Measurements from ENCODE around the gene RBP4.

RBP4 gene

DNA sequence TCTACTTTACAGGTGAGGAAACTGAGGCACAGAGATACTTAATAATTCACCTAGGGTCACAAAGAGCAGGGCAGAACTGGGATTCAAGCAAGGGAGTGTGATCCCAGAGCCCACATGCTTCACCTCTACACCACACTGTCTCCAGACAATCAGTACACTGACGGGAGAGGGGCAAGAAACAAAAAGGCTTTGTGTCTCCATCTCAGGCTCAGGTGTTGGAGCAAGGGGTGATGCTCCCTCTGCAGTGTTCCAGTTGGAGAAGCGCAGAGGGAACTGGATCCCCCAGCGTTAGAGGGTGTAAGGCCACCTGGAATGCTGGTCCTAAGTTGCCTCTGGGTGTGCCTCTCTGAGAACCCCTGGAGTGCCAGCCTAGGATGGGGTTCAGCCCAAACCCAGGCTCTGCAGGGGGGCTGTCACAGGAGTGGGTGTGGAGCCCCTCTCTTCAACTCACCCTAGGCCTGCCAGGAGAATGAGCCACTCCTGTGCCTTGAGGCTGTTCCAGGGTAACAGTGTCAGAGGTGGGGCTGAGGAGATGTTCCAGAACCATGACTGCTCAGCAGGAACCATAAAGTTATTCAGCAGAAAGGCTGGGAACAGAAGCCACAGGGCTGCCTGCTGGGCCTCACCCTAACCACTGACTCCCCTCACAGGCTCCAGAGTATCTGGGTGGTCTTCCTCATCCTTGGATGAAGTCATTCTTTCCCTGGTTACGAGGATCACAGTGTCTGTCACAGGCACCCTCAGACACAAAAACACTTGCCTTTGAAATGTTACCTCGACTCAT, 5.5 kb downstream of the RBP4 start:
- no peak for DNase-seq

GRCh38 chr10:93594518-93594917, 6.5 kb downstream of the RBP4 start:
- no peak for DNase-seq

DNA sequence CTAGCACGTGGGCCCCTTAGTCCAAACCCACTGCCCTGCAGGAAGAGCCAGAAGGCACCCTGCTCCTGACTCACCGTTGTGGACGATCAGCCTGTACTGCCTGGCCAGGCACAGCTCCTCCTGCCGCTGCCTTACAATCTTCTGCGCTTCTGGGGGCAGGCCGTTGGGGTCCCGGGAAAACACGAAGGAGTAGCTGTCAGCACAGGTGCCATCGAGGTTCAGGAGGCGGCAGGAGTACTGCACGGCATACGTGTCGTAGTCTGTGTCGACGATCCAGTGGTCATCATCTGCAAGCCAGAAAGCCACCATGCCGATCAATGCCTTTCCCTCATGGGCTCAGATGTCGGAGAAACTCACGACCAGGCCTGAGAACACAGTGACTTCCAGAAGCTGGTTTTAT, 7.3 kb downstream of the RBP4 start:
- DNase-seq: no peak

GRCh38 chr10:93593254-93593653, 7.8 kb downstream of the RBP4 start:
- DNase-seq: no peak

- no peak for DNase-seq
These were observed 9.8 kb downstream of the RBP4 start for GRCh38 chr10:93591065-93591808.

- DNase-seq: no peak
These were observed 10.4 kb downstream of the RBP4 start for GRCh38 chr10:93590638-93591037.

GRCh38 chr10:93589648-93590562, 11.1 kb downstream of the RBP4 start:
- no peak for DNase-seq

GRCh38 chr10:93584445-93584844, 16.6 kb downstream of the RBP4 start:
- no peak for DNase-seq

DNA sequence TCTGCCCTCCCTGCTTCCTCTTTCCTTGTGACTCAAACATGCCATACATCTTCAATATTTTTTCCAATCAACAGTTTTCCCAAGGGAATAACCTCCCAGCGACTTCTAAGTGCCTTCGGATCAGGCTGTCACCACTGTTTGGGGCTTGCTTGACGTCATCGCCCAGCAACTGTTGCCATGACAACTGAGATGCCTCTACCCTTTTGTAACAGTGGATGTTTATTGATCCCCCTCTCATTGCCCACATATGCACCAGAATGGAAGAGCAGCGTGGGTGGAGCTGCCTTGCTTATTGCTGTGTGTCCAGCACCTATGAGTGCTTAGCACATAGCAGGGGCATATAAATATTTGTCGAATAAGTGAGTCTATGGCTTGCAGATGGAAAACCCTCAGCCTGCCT, 20.2 kb downstream of the RBP4 start:
- no peak for DNase-seq

DNA sequence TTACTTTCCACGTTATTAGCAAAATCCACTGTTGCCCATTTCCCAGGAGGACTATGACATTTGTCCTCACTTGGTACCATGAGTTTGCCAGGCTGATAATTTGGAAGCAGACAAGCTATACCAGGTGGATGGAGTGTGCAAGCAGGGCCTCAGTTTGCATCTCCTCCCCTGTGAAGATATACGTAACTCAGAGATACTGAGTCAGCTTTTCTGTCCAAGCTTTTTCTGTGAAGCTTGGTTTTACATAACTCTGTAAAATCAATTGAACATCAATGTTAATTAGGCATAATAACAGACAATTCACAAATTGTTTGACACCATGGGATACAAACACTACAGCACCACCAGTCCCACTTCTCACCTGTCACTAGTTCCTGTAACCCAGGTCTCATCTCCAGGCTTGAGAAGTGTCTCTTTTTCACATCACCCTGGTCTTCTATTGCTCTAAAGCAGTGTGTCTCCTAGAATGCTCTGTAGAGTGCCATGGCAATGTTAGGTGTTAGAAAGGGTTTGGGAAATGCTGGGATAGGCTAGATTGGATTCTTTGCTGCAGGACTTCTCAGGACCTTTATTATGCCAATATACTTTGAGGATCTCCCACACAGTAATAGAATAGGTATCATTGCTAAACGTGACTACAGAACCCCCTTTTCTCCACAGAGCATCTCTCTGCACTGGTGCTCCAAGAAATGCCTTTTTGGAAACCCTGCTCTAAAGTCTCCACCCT, 20.9 kb downstream of the RBP4 start:
- no peak for DNase-seq

- no peak for DNase-seq
These were observed 21.9 kb downstream of the RBP4 start for GRCh38 chr10:93579089-93579488.

GRCh38 chr10:93577565-93577964, 23.5 kb downstream of the RBP4 start:
- DNase-seq: no peak

GRCh38 chr10:93576888-93577287, 24.1 kb downstream of the RBP4 start:
- DNase-seq: no peak

- DNase-seq: no peak
These were observed 27.1 kb downstream of the RBP4 start for GRCh38 chr10:93573924-93574323.

GRCh38 chr10:93573051-93573909, 27.8 kb downstream of the RBP4 start:
- no peak for DNase-seq

DNA sequence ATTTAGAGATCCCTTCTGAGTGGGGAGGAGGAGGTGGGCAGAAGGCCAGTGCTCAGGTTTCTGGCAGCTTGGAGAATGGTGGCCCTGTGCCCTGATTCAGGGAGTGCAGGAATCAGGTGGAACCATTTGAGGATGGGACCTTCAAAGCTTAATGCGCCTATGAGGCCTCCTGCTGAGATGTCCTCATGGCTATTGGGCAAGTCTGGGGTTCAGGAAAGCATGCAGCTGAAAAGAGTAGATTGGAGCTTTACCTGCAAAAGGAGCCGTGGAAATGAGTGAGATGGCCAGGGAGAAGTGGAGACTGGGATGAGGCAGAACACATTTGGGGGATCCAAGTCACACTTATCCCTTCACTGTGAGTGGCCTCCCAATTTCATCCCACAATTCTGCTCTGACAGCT, 28.4 kb downstream of the RBP4 start:
- no peak for DNase-seq

- DNase-seq: no peak
These were observed 30.7 kb downstream of the RBP4 start for GRCh38 chr10:93570383-93570782.

GRCh38 chr10:93568105-93568390, 33.0 kb downstream of the RBP4 start:
- DNase-seq: no peak

- DNase-seq: no peak
These were observed 33.5 kb downstream of the RBP4 start for GRCh38 chr10:93567277-93568104.

- no peak for DNase-seq
These were observed 34.4 kb downstream of the RBP4 start, which contains the start of gene FFAR4 for GRCh38 chr10:93566435-93567276. Gene FFAR4, plus strand, starts transcription at chr10:93566665. Its CDS starts 56 bp downstream, at chr10:93566721.
